ENCODE data around the gene ENOSF1.

Gene ENOSF1

DNA sequence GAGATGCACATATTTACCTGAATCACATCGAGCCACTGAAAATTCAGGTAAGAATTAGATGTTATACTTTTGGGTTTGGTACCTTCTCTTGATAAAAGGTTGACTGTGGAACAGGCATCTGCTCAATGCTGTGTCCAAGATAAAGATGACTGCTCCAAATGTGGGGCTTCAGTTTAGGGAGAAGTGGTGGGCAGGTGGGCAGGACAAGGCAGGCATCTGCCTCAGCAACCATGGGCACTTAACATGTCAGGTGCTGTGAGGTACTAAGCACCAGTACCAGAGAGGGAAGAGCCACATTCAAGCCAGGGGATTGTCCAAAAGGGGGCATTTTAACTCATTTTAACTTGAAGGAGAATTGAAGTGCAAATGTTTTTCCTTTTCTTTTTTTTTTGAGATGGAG lies 41.0 kb downstream of the ENOSF1 start:
- H3K4me2 ChIP-seq (ENCODE audit: low read depth, low read length, poor library complexity, severe bottlenecking) = no peak overlapping the region
- peaks cover 6% of the 10 kb centered on the region for H4K20me1 ChIP-seq (ENCODE audit: low read depth, low read length)
- TF ChIP-seq EZH2phosphoT487 (conservative IDR thresholded peaks at IDR 0.05; ENCODE audit: low read length) (no peak), CTCF (IDR thresholded peaks at IDR 0.05; ENCODE audit: insufficient read depth, low read length, poor library complexity, severe bottlenecking) (no peak)
- H2AFZ ChIP-seq (ENCODE audit: low read depth, low read length, severe bottlenecking) = no peak overlapping the region
- H3K79me2 ChIP-seq (ENCODE audit: insufficient read depth, low read length) = peaks cover 15% of the 10 kb centered on the region
- H3K9ac ChIP-seq (ENCODE audit: low read length) = no peak overlapping the region
- H3K27me3 ChIP-seq (ENCODE audit: low read length) = no peaks in the 10 kb centered on the region
- no peaks in the 10 kb centered on the region for H3K9me2 ChIP-seq (replicated peaks; ENCODE audit: insufficient read depth, low read length)
- H3K4me3 ChIP-seq (ENCODE audit: insufficient read depth, low read length, poor library complexity, severe bottlenecking) = no peak overlapping the region
- no peak overlapping the region for H3K27ac ChIP-seq (ENCODE audit: low read depth, low read length)
- peaks cover 42% of the 10 kb centered on the region for H3K36me3 ChIP-seq (ENCODE audit: low read length)
- peaks cover 22% of the 10 kb centered on the region for H3F3A ChIP-seq (ENCODE audit: insufficient read depth)
- no peaks in the 10 kb centered on the region for H3K9me3 ChIP-seq (ENCODE audit: insufficient read depth, low read length)

DNA sequence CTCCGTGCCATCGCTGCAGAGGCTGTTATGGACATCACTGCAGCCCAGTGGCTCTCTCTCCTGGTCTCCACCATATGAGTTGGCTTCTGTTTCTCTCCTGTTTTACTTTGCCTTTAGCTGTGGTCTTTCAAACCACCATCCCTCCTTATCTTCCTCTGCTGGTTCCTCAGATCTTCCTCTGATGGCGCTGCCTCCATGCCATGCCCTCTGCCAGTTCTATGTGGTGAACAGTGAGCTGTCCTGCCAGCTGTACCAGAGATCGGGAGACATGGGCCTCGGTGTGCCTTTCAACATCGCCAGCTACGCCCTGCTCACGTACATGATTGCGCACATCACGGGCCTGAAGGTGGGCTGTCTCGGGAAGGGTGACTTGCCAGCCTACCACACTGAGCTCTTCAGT lies 41.9 kb downstream of the ENOSF1 start:
- Histone ChIP-seq H3K27ac (ENCODE audit: low read depth, low read length) (no peak overlapping the region), H3F3A (ENCODE audit: insufficient read depth) (peaks cover 21% of the 10 kb centered on the region), H3K9ac (ENCODE audit: low read length) (no peak overlapping the region), H3K4me3 (ENCODE audit: insufficient read depth, low read length, poor library complexity, severe bottlenecking) (no peak overlapping the region), H4K20me1 (ENCODE audit: low read depth, low read length) (peaks cover 9% of the 10 kb centered on the region), H2AFZ (ENCODE audit: low read depth, low read length, severe bottlenecking) (no peak overlapping the region), H3K9me2 (replicated peaks; ENCODE audit: insufficient read depth, low read length) (no peaks in the 10 kb centered on the region), H3K79me2 (ENCODE audit: insufficient read depth, low read length) (peaks cover 20% of the 10 kb centered on the region), H3K27me3 (ENCODE audit: low read length) (no peaks in the 10 kb centered on the region), H3K36me3 (ENCODE audit: low read length) (peaks cover 46% of the 10 kb centered on the region), H3K9me3 (ENCODE audit: insufficient read depth, low read length) (no peaks in the 10 kb centered on the region), H3K4me2 (ENCODE audit: low read depth, low read length, poor library complexity, severe bottlenecking) (no peak overlapping the region)
- no peak for TF ChIP-seq EZH2phosphoT487 (conservative IDR thresholded peaks at IDR 0.05; ENCODE audit: low read length)

DNA sequence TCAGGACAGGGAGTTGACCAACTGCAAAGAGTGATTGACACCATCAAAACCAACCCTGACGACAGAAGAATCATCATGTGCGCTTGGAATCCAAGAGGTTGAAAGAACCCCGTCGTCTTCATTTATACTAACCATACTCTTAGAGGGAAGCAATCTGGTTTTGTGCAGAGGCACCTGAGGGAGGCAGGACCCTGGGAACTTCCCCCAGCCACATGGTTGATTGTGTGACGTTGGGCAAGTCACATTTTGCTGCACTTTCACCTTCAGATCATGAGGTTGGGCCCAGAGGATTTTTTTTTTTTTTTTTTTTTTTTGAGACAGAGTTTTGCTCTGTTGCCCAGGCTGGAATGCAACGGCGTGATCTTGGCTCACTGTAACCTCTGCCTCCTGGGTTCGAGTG lies 43.4 kb downstream of the ENOSF1 start:
- peaks cover 20% of the 10 kb centered on the region for H3K79me2 ChIP-seq (ENCODE audit: insufficient read depth, low read length)
- no peak overlapping the region for H3K4me3 ChIP-seq (ENCODE audit: insufficient read depth, low read length, poor library complexity, severe bottlenecking)
- no peak for TF ChIP-seq EZH2phosphoT487 (conservative IDR thresholded peaks at IDR 0.05; ENCODE audit: low read length)
- no peak for TF ChIP-seq CTCF (IDR thresholded peaks at IDR 0.05; ENCODE audit: insufficient read depth, low read length, poor library complexity, severe bottlenecking)
- H4K20me1 ChIP-seq (ENCODE audit: low read depth, low read length) = peaks cover 9% of the 10 kb centered on the region
- H2AFZ ChIP-seq (ENCODE audit: low read depth, low read length, severe bottlenecking) = no peak overlapping the region
- peaks cover 13% of the 10 kb centered on the region; the same call in 1 of the 2 replicates for H3F3A ChIP-seq (ENCODE audit: insufficient read depth)
- H3K27ac ChIP-seq (ENCODE audit: low read depth, low read length) = no peak overlapping the region
- no peak overlapping the region for H3K4me2 ChIP-seq (ENCODE audit: low read depth, low read length, poor library complexity, severe bottlenecking)
- no peaks in the 10 kb centered on the region for H3K27me3 ChIP-seq (ENCODE audit: low read length)
- no peaks in the 10 kb centered on the region for H3K9me3 ChIP-seq (ENCODE audit: insufficient read depth, low read length)
- H3K9me2 ChIP-seq (replicated peaks; ENCODE audit: insufficient read depth, low read length) = no peaks in the 10 kb centered on the region
- H3K9ac ChIP-seq (ENCODE audit: low read length) = no peak overlapping the region
- peaks cover 43% of the 10 kb centered on the region for H3K36me3 ChIP-seq (ENCODE audit: low read length)

- no peak overlapping the region for H2AFZ ChIP-seq (ENCODE audit: low read depth, low read length, severe bottlenecking)
- no peak overlapping the region for H3K27ac ChIP-seq (ENCODE audit: low read depth, low read length)
- H3F3A ChIP-seq (ENCODE audit: insufficient read depth) = peaks cover 10% of the 10 kb centered on the region; the same call in 1 of the 2 replicates
- H3K79me2 ChIP-seq (ENCODE audit: insufficient read depth, low read length) = peaks cover 20% of the 10 kb centered on the region
- no peak overlapping the region for H3K9ac ChIP-seq (ENCODE audit: low read length)
- H4K20me1 ChIP-seq (ENCODE audit: low read depth, low read length) = peaks cover 9% of the 10 kb centered on the region
- no peaks in the 10 kb centered on the region for H3K9me3 ChIP-seq (ENCODE audit: insufficient read depth, low read length)
- no peaks in the 10 kb centered on the region for H3K9me2 ChIP-seq (replicated peaks; ENCODE audit: insufficient read depth, low read length)
- peaks cover 40% of the 10 kb centered on the region for H3K36me3 ChIP-seq (ENCODE audit: low read length)
- no peaks in the 10 kb centered on the region for H3K27me3 ChIP-seq (ENCODE audit: low read length)
- TF ChIP-seq EZH2phosphoT487 (conservative IDR thresholded peaks at IDR 0.05; ENCODE audit: low read length) (no peak), CTCF (IDR thresholded peaks at IDR 0.05; ENCODE audit: insufficient read depth, low read length, poor library complexity, severe bottlenecking) (no peak)
- no peak overlapping the region for H3K4me3 ChIP-seq (ENCODE audit: insufficient read depth, low read length, poor library complexity, severe bottlenecking)
- H3K4me2 ChIP-seq (ENCODE audit: low read depth, low read length, poor library complexity, severe bottlenecking) = no peak overlapping the region
Observed at GRCh38 chr18:668260-668659, 44.2 kb downstream of the ENOSF1 start.

Measured in SU-DHL-6 (cell line).